Hair follicular keratinocyte (primary cell): ENCODE measurements around the gene MRPL14. TPM values are rescaled to one million over a fixed set of nuclear protein-coding genes. Genes with fewer than 3 reads are reported as not detected.

Experiments
- total RNA-seq: library from RNA; depleted of rRNA; stranded (reverse); fragments of >200 nt; gene quantifications from 2 replicates; pipeline ENCODE4 v1.2.3, GENCODE V29; 2015

MRPL14 gene
- 98.2 and 133 TPM in 2 replicates for total RNA-seq

GRCh38 chr6:44127186-44128019 is at the start of gene MRPL14, which contains the start of gene TMEM63B:
Gene MRPL14 (minus strand): TSS chr6:44127452. CDS start chr6:44116611, 10,841 bp downstream.
Gene TMEM63B (plus strand): TSS chr6:44127554. CDS start chr6:44134585, 7,031 bp downstream.

GRCh38 chr6:44158770-44159228 is 31.5 kb upstream of the MRPL14 start, which contains the start of gene CAPN11:
Gene CAPN11 (plus strand): TSS chr6:44158820. CDS start chr6:44158849, 29 bp downstream.

Other genes starting within 250 kb of the MRPL14 start
- 56.5 and 62.3 TPM in 2 replicates for gene TMEM63B, start 102 bp upstream of the MRPL14 start, total RNA-seq
- gene CAPN11, start 31.4 kb upstream of the MRPL14 start, total RNA-seq = not detected in 2 replicates
- gene MYMX, start 89.5 kb upstream of the MRPL14 start, total RNA-seq = not detected in 2 replicates
- gene SLC29A1, start 96.1 kb upstream of the MRPL14 start, total RNA-seq = 23.2 and 50.3 TPM in 2 replicates
- gene HSP90AB1, start 119.6 kb upstream of the MRPL14 start, total RNA-seq = 822 and 1,294 TPM in 2 replicates
- 74.6 and 75.2 TPM in 2 replicates for gene SLC35B2, start 130.1 kb upstream of the MRPL14 start, total RNA-seq
- gene NFKBIE, start 138.1 kb upstream of the MRPL14 start, total RNA-seq = 35.1 and 36.9 TPM in 2 replicates
- gene TMEM151B, start 143.0 kb upstream of the MRPL14 start, total RNA-seq = under 0.01 TPM in 1 of 2 replicates, not detected in the other
- 9.7 and 17.2 TPM in 2 replicates for gene AARS2, start 185.9 kb upstream of the MRPL14 start, total RNA-seq
- not detected in 2 replicates for gene SPATS1, start 215.2 kb upstream of the MRPL14 start, total RNA-seq